Tibial nerve (tissue), 4 donors: ENCODE measurements around the gene RDX. TPM values are rescaled to one million over a fixed set of nuclear protein-coding genes. Genes with fewer than 3 reads are reported as not detected.

Source experiments
- DNase-seq, 2 donors: peaks; one replicate each; pipeline ENCODE4 v3.0.0-alpha.2; 2019; ENCODE audit warnings: low spot score in 2 of 2
- H3K27ac ChIP-seq, 4 donors: fragments of 200-600 bp; sonication (generic) in 3 of 4; one replicate each; pipeline ENCODE4 v1.5.1; 2017 to 2019; ENCODE audit warnings: mild to moderate bottlenecking in 1 of 4
- H3K27me3 ChIP-seq, 2 donors: fragments of 200-600 bp; sonication (generic) in 1 of 2; one replicate each; pipeline versions ENCODE4 v1.5.1 to v1.6.0; 2017 to 2019
- H3K36me3 ChIP-seq, 3 donors: fragments of 200-600 bp; sonication (generic); one replicate each; pipeline ENCODE4 v1.5.1; 2018 to 2019
- H3K4me1 ChIP-seq, 4 donors: fragments of 200-600 bp; sonication (generic) in 3 of 4; one replicate each; pipeline ENCODE4 v1.5.1; 2017 to 2019
- H3K4me3 ChIP-seq, 4 donors: fragments of 200-600 bp; sonication (generic) in 3 of 4; one replicate each; pipeline ENCODE4 v1.5.1; 2017 to 2019; ENCODE audit warnings: mild to moderate bottlenecking in 1 of 4, moderate library complexity in 1 of 4
- H3K9me3 ChIP-seq, 4 donors: fragments of 200-600 bp; sonication (generic) in 3 of 4; one replicate each; pipeline ENCODE4 v1.5.1; 2017 to 2019
- CTCF ChIP-seq, 5 experiments: fragments of 200-600 bp in 3 of 5; fragments of 450-650 bp in 2 of 5; sonication (generic) in 3 of 5; IDR thresholded peaks; one replicate each; pipeline ENCODE4 v1.5.1; 2016 to 2019; ENCODE audit warnings: antibody characterized with exemption in 5 of 5, mild to moderate bottlenecking in 3 of 5, moderate library complexity in 2 of 5
- EP300 ChIP-seq, 2 donors: sonication (generic); formaldehyde crosslinking; IDR thresholded peaks; one replicate each; pipeline ENCODE4 v1.6.1; 2017; ENCODE audit warnings: antibody characterized with exemption in 2 of 2, mild to moderate bottlenecking in 1 of 2
- POLR2A ChIP-seq, 2 donors: fragments of 450-650 bp; IDR thresholded peaks; one replicate each; pipeline ENCODE4 v1.6.1; 2017; ENCODE audit warnings: antibody characterized with exemption in 2 of 2, mild to moderate bottlenecking in 2 of 2, moderate library complexity in 2 of 2
- WGBS, 2 donors: methylation state at CpG; one replicate each; pipeline ENCODE4 v1.1.5; 2018; 5-methylcytosine and 5-hydroxymethylcytosine counted together
- total RNA-seq, 4 donors: library from RNA; depleted of rRNA; stranded (reverse); fragments of >200 nt; gene quantifications; one replicate each; pipeline ENCODE4 v1.1.0, GENCODE V29; 2016

The RDX gene
- total RNA-seq, 4 donors from 2014 or later: 59.8 to 120 (median 88.8) TPM

DNA sequence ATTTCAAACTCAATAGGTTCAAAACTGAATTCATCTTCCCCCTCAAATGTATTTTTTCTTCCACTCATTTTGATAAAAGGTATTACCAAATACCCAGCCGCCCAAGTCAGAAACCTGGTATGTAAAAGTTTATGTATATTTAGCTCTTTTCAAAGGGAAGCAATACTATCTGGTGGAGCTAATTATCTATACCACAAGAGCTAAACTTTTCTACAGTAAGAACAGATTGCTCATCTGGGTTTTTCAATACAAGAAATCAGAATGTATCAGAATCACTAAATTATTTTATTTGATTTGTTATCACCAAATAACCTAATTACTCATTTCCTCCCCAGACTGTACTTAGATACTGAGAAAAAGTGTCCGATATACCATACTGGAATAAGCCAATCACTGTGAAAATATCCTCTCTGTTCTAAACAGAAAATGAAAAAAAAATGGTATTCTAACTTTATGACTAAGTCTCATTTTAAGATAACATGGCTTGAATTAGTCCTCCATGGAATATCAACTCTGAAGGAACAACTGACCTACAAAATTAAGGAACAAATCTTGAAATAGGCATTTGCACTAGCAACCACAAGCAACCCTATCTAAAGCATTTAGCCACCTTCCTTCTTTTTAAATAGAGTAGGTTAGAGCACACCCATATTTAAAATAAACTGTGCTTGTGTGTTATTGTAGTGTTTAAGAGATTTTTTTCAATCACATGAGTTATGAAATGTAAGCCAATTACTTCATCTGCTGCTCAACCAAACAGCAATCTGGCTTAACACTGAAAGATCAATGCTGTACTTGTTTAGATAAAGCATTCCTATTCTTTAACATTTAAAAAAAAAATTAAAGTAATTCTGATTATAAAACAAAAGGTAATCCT lies 35.0 kb downstream of the RDX start:
- DNase-seq: no peak
- no peaks in the 10 kb centered on the region for H3K27me3 ChIP-seq
- no peak overlapping the region for H3K27ac ChIP-seq
- H3K36me3 ChIP-seq: peaks cover 0 to 61% (median 0%) of the 10 kb centered on the region in 3 donors
- no peak overlapping the region for H3K4me3 ChIP-seq
- H3K9me3 ChIP-seq: no peaks in the 10 kb centered on the region
- WGBS, 2 donors: 95 to 96% methylated on average over 2 of the region's 2 CpGs
- TF ChIP-seq CTCF (IDR thresholded peaks at IDR 0.05) (no peak), POLR2A (IDR thresholded peaks at IDR 0.05) (no peak), EP300 (IDR thresholded peaks at IDR 0.05) (no peak)
- peaks cover 0 to 7% (median 0%) of the 10 kb centered on the region in 4 donors for H3K4me1 ChIP-seq

DNA sequence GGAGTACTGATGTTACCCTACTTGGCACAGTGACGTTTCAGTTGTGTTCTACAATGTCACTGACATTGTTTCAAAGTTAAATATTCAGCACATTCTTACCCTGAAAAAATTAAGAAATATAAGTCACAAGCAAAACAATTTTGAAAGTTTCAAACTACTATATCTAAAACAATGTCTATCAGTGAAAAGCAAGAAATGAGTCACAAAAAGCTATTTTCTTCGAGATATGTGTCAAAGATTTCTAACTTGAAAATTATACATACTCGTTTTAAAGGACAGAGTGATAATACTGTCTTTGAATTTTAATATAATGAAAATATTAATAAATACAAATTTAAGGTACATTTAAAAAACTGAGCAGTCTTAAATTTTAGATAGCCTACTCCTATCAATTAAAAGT lies 42.9 kb downstream of the RDX start:
- WGBS, 2 donors: 54 to 57% methylated on average over 3 of the region's 3 CpGs
- TF ChIP-seq CTCF (IDR thresholded peaks at IDR 0.05): no peak
- TF ChIP-seq EP300 (IDR thresholded peaks at IDR 0.05): no peak
- no peak for TF ChIP-seq POLR2A (IDR thresholded peaks at IDR 0.05)
- peaks cover 0 to 61% (median 0%) of the 10 kb centered on the region in 3 donors for H3K36me3 ChIP-seq
- H3K4me3 ChIP-seq: no peak overlapping the region
- H3K4me1 ChIP-seq: peaks cover 0 to 14% (median 0%) of the 10 kb centered on the region in 4 donors
- H3K27ac ChIP-seq: no peak overlapping the region
- DNase-seq: no peak
- H3K9me3 ChIP-seq: no peaks in the 10 kb centered on the region
- no peaks in the 10 kb centered on the region for H3K27me3 ChIP-seq

- DNase-seq: no peak
- Histone ChIP-seq H3K4me1 (peaks cover 0 to 14% (median 0%) of the 10 kb centered on the region in 4 donors), H3K36me3 (peaks cover 0 to 70% (median 0%) of the 10 kb centered on the region in 3 donors), H3K9me3 (no peaks in the 10 kb centered on the region), H3K27me3 (no peaks in the 10 kb centered on the region), H3K27ac (peak overlapping the region in 1 of 4 donors; percentile 23), H3K4me3 (no peak overlapping the region)
- TF ChIP-seq EP300 (IDR thresholded peaks at IDR 0.05) (no peak), POLR2A (IDR thresholded peaks at IDR 0.05) (no peak), CTCF (IDR thresholded peaks at IDR 0.05) (no peak)
- WGBS, 2 donors: 41 to 53% methylated on average over 1 of the region's 1 CpG
Observed at GRCh38 chr11:110251836-110252235, 44.6 kb downstream of the RDX start.

DNA sequence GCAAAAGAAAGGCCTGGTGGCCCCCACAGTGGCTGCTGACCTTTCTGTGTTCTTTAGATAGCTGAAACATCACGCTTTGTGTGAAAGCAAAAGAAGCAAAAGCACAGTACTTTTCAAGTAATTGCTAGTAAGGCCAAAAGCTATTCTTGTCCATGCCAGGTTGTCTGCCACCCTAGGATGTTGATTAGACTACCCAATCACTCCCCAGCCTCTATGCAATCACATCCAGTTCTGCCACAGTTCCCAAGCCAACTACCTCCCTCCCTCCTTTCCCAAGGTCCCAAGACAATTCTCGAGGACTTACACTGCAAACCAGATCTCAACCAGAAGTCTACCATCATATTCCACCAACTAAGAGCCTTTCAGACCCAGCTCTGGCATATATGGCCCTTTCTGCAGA lies 46.2 kb downstream of the RDX start:
- Histone ChIP-seq H3K4me1 (peaks cover 0 to 14% (median 0%) of the 10 kb centered on the region in 4 donors), H3K27ac (no peak overlapping the region), H3K9me3 (no peaks in the 10 kb centered on the region), H3K36me3 (peaks cover 0 to 71% (median 0%) of the 10 kb centered on the region in 3 donors), H3K27me3 (no peaks in the 10 kb centered on the region), H3K4me3 (no peak overlapping the region)
- no peak for DNase-seq
- TF ChIP-seq POLR2A (IDR thresholded peaks at IDR 0.05): no peak
- no peak for TF ChIP-seq CTCF (IDR thresholded peaks at IDR 0.05)
- TF ChIP-seq EP300 (IDR thresholded peaks at IDR 0.05): no peak
- WGBS, 2 donors: 66 to 68% methylated on average over 2 of the region's 2 CpGs

DNA sequence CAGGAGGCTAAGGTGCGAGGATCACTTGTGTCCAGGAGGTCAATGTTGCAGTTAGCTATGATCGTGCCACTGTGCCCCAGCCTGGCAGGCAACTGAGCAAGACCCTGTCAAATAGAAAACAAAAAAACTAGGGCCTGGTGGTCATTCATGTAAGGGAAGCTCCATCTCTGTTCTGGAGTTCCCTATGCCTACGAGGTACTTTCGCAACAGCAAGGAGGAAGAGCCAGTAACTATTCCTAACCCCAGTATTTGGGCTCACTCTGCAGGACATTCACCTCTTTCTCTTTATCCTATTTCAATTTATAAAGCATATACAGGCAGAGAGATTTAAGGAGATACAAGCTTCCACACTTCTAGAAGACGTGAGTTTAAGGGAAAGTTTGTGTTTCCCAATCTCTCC lies 46.6 kb downstream of the RDX start:
- WGBS, 2 donors: 85 to 86% methylated on average over 5 of the region's 5 CpGs
- Histone ChIP-seq H3K27me3 (no peaks in the 10 kb centered on the region), H3K36me3 (peaks cover 0 to 73% (median 0%) of the 10 kb centered on the region in 3 donors), H3K27ac (no peak overlapping the region), H3K4me1 (peaks cover 0 to 14% (median 0%) of the 10 kb centered on the region in 4 donors), H3K9me3 (no peaks in the 10 kb centered on the region), H3K4me3 (no peak overlapping the region)
- no peak for DNase-seq
- no peak for TF ChIP-seq CTCF (IDR thresholded peaks at IDR 0.05)
- no peak for TF ChIP-seq EP300 (IDR thresholded peaks at IDR 0.05)
- TF ChIP-seq POLR2A (IDR thresholded peaks at IDR 0.05): no peak
